T-helper 22 cell (primary cell): ENCODE results near the gene NEDD4.
"Not testable (repeated sequence)": the region's sequence is repeated elsewhere in the genome, so short reads cannot be mapped to it uniquely, and the experiment has no call there.

Experiments used
- DNase-seq: peaks from one replicate; pipeline ENCODE4 v3.0.0-alpha.2; 2020; ENCODE audit warnings: low read depth

Gene NEDD4

GRCh38 chr15:56004281-56004680 is 10.9 kb upstream of the NEDD4 start:
- not testable (repeated sequence) for DNase-seq

- not testable (repeated sequence) for DNase-seq
Measured at GRCh38 chr15:56003777-56004176, 10.4 kb upstream of the NEDD4 start.

GRCh38 chr15:56003277-56003676 is 9.9 kb upstream of the NEDD4 start:
- not testable (repeated sequence) for DNase-seq

- DNase-seq, result no peak
Measured at GRCh38 chr15:56001471-56002078, 8.2 kb upstream of the NEDD4 start.

- DNase-seq, result no peak
Measured at GRCh38 chr15:55999658-56000057, 6.2 kb upstream of the NEDD4 start.

- no peak for DNase-seq
Measured at GRCh38 chr15:55998478-55998877, 5.1 kb upstream of the NEDD4 start.

- no peak for DNase-seq
Measured at GRCh38 chr15:55993804-55994560, 570 bp upstream of the NEDD4 start.

- no peak for DNase-seq
Measured at GRCh38 chr15:55992769-55993110, 672 bp downstream of the NEDD4 start.

GRCh38 chr15:55991802-55992768 is 1.3 kb downstream of the NEDD4 start:
- no peak for DNase-seq

- DNase-seq, result no peak
Measured at GRCh38 chr15:55990998-55991397, 2.4 kb downstream of the NEDD4 start.

- no peak for DNase-seq
Measured at GRCh38 chr15:55990516-55990915, 2.9 kb downstream of the NEDD4 start.

GRCh38 chr15:55989383-55989782 is 4.0 kb downstream of the NEDD4 start:
- no peak for DNase-seq

GRCh38 chr15:55981582-55982249 is 11.7 kb downstream of the NEDD4 start:
- DNase-seq, result no peak

- no peak for DNase-seq
Measured at GRCh38 chr15:55980511-55980910, 12.9 kb downstream of the NEDD4 start.

GRCh38 chr15:55977231-55977630 is 16.2 kb downstream of the NEDD4 start:
- no peak for DNase-seq

GRCh38 chr15:55970286-55970685 is 23.1 kb downstream of the NEDD4 start:
- no peak for DNase-seq

GRCh38 chr15:55969582-55969981 is 23.8 kb downstream of the NEDD4 start:
- DNase-seq, result no peak

- DNase-seq, result no peak
Measured at GRCh38 chr15:55968923-55969322, 24.5 kb downstream of the NEDD4 start.

- no peak for DNase-seq
Measured at GRCh38 chr15:55965091-55965490, 28.3 kb downstream of the NEDD4 start.

- no peak for DNase-seq
Measured at GRCh38 chr15:55960946-55961345, 32.5 kb downstream of the NEDD4 start.

GRCh38 chr15:55959744-55960447 is 33.5 kb downstream of the NEDD4 start:
- no peak for DNase-seq

- no peak for DNase-seq
Measured at GRCh38 chr15:55958349-55958748, 35.1 kb downstream of the NEDD4 start.
